A549 (cell line): ENCODE data around the gene ASXL2.

ENCODE experiments used
- POLR2A ChIP-seq: IDR thresholded peaks from 2 replicates; pipeline ENCODE4 v1.6.1; 2012; ENCODE audit warnings: mild to moderate bottlenecking, low read length
- REST ChIP-seq: fragments of 200-600 bp; sonication (generic); IDR thresholded peaks from 2 replicates; pipeline ENCODE4 v1.6.1; 2016; ENCODE audit warnings: antibody characterized with exemption, mild to moderate bottlenecking, moderate library complexity
- TF ChIP-seq, protein P1 (sequence below): fragments of 450-650 bp; IDR thresholded peaks from 2 replicates; pipeline ENCODE4 v1.6.1; 2014; ENCODE audit warnings: antibody characterized with exemption
- TF ChIP-seq, protein P2 (sequence below): IDR thresholded peaks from 2 replicates; pipeline ENCODE4 v1.6.1; 2012
- TF ChIP-seq, protein P3 (sequence below): fragments of >200 bp; sonication (Bioruptor Twin); formaldehyde crosslinking; IDR thresholded peaks from 3 replicates; pipeline ENCODE4 v1.5.1; 2016

DNA sequence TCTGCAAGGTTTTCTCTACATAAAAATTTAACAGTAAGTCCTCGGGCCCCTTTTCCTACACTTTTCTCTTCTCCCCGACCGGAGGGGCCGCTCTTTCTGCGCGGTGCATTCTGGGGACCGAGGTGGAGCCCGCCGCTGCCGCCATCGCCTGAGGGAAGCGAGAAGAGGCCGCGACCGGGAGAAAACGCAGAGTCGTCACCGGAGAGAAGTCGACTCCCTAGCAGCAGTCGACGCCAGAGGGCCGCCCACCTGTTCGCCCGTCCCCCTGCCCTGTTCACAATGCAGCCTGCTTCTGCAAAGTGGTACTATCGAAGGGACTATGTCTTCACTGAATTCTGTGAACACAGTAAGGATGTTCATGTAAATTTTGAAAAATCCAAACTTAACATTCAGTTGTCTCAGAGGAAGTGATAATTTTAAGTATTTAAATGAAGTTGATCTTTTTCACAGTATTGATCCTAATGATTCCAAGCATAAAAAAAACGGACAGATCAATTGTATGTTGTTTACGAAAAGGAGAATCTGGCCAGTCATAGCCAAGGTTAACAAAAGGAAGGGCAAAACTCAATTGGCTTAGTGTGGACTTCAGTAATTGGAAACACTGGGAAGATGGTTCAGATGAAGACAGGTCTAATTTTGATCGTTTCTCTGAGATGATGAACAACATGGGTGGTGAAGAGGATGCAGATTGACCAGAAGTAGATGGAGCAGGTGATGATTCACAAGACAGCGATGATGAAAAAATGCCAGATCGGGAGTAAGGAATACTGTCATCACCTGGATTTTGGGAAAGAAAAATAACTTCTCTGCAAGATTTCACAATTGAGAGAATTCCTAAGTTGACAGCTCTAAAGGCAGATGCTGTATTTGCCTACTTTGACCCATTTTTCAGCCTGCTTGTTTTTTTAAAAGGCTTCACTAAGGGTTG lies 55.8 kb downstream of the ASXL2 start:
- TF ChIP-seq, protein P1, sequence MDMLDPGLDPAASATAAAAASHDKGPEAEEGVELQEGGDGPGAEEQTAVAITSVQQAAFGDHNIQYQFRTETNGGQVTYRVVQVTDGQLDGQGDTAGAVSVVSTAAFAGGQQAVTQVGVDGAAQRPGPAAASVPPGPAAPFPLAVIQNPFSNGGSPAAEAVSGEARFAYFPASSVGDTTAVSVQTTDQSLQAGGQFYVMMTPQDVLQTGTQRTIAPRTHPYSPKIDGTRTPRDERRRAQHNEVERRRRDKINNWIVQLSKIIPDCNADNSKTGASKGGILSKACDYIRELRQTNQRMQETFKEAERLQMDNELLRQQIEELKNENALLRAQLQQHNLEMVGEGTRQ: no peak
- TF ChIP-seq POLR2A: 0 out of 2 replicates have a peak, but pooled peaks have one; percentile 8
- TF ChIP-seq, protein P2, sequence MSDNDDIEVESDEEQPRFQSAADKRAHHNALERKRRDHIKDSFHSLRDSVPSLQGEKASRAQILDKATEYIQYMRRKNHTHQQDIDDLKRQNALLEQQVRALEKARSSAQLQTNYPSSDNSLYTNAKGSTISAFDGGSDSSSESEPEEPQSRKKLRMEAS: no peak
- no peak for TF ChIP-seq REST
- TF ChIP-seq, protein P3, sequence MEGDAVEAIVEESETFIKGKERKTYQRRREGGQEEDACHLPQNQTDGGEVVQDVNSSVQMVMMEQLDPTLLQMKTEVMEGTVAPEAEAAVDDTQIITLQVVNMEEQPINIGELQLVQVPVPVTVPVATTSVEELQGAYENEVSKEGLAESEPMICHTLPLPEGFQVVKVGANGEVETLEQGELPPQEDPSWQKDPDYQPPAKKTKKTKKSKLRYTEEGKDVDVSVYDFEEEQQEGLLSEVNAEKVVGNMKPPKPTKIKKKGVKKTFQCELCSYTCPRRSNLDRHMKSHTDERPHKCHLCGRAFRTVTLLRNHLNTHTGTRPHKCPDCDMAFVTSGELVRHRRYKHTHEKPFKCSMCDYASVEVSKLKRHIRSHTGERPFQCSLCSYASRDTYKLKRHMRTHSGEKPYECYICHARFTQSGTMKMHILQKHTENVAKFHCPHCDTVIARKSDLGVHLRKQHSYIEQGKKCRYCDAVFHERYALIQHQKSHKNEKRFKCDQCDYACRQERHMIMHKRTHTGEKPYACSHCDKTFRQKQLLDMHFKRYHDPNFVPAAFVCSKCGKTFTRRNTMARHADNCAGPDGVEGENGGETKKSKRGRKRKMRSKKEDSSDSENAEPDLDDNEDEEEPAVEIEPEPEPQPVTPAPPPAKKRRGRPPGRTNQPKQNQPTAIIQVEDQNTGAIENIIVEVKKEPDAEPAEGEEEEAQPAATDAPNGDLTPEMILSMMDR: no peak
